GM18873 (cell line): ENCODE results near the gene CD180.
"Not testable (repeated sequence)": the region's sequence is repeated elsewhere in the genome, so short reads cannot be mapped to it uniquely, and the experiment has no call there.

ENCODE experiments used
- ATAC-seq: cut with Tn5 transposase; IDR thresholded peaks from one replicate; pipeline ENCODE4 v1.9.1; 2021; ENCODE audit warnings: mild to moderate bottlenecking, moderate library complexity, moderate number of reproducible peaks; ENCODE audit not compliant: unreplicated experiment, low FRiP score

CD180 gene

GRCh38 chr5:67190410-67190809 is 6.2 kb downstream of the CD180 start:
- ATAC-seq: no peak

DNA sequence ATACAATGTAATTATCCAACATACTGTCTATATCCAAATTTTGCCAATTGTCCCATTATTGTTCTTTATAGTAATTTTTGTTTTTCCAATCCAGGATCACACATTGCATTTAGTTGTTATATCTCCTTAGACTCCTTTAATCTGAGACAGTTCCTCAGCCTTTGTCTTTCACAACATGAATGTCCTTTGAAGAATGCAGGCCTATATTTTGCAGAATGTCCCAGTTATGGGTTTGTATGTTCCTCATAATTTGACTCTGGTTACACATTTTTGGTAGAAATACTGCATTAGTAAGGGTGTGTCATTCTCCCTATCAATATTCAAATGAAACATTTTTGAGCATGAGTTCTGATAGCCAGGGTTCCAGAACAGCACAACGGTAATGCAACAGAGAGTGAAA is 6.7 kb downstream of the CD180 start:
- ATAC-seq: no peak

DNA sequence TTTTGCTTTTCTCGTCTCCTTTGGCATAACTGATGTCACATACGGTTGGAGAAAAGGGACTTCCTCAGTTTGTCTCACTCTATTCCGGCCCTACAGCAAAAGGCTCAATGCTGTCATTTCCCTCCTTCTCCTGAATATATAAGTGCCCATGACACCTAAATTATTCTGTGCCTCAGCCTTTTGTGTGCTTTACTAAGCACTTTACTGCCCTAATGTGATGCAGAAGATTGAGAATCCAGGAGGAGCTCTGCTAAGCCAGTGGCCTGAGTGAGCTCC is 7.6 kb downstream of the CD180 start:
- no peak for ATAC-seq

DNA sequence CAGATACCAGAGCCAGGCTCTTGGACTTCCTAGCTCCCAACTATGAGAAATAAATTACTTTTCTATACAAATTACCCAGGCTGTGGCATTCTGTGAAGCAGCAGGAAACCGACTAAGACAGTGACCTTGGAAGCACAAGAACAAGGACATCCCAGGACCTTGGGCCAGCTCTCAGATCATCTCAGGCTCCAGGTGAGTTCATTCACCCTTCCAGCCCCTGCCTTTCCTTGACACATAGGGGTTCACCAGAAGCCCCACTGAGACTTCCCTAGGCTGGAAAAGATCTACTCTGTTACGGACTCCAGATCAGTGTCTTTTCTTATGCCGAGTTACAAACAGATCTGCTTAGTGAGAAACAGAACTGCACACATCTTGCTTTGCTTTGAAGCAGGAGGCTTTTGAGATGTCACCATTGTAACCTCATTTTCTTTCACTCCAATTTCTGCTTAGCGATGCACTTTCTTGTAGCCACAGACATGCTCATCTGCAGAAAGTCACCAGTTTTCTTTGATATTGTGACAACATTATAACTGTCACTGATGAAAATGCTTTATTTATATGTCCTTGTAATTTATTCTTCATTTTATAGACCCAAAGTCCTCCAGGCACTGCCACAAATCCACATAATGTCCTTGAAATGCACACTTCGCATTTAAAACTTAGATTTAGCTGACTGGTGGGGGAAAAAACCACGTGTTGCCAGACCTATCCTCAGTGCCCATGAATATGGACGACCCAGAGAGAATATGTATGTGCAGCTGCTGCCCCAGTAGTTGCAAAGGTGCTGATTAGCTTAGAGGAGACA is 8.1 kb downstream of the CD180 start:
- no peak for ATAC-seq

DNA sequence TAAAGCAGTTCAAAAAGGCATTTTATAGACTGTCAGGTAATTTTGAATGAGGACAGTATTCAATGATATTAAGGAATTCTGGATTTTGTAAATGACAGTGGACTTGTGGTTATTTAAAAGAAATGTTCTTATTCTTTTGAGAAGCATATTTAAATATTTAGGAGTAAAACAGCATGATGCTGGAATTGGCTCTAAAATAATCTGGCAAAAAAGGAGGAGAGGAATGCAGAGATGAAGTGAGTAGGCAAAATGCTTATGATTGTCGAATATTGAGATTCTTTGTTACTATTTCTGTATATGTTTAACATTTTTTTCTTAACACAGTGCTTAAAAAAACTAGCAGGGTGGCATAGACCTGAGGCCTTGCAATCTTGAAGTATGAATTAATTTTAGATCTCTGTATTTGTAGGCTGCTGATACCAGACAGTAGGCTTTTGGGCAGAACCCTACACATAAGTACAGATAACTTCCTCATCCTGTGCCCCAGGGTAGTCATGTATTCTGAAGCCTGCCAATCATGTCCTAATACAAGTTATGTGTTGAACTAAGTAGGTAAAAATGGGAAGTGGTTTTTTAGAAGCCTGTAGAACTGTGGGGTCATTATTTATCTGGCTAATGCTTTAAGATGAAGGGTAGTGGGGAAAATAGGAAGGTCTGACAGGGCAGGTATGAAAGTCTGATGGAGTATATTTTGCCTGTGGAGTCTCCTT is 9.4 kb downstream of the CD180 start:
- ATAC-seq: no peak

DNA sequence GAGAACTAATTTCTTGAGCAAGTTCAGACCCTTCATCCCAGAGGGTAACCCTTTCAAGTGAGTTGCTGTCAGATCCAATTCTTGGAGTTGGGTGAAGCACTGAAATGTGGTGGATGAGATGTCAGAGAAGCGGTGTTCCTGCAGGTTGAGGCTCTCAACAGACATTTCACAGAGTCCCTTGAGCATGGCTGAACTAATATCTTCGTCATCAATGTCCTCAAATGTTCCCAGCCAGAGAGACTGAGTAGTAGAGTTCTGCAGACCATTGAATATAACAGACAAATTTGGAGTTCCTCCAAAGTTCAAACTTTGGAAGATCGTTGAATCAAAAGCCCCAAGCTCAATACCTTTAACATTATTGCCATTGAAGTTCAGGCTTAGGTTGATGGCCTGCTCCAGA is 12.7 kb downstream of the CD180 start:
- no peak for ATAC-seq

DNA sequence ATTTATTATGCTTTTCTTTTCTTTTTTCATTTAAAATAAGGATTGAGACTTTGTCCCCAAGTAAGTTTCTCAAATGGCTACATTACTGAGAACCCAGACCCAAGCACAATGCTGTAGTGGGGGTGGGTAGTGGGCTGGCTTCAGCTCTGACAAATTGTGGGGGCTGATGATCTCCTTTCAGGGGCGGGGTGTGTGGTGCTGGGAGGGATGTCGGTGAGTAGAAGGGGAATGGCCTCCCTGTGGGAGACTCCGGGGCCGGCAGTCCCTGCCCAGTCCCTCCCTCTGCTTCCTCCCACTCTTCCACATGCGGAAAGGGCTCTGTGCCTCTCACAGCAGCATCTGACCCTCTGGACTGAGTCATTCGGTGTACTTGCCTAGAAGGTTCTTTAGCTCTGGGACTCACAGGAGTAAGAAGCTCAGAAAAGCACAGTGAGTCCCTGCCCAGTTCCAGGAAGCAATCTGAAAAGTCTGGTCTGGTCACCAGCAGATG is 14.3 kb downstream of the CD180 start:
- ATAC-seq: no peak

GRCh38 chr5:67181648-67182221 is 14.9 kb downstream of the CD180 start:
- no peak for ATAC-seq

- no peak for ATAC-seq
Measured at GRCh38 chr5:67179697-67180361, 16.8 kb downstream of the CD180 start.

- ATAC-seq: no peak
Measured at GRCh38 chr5:67178966-67179365, 17.6 kb downstream of the CD180 start.

- ATAC-seq: no peak
Measured at GRCh38 chr5:67178085-67178484, 18.5 kb downstream of the CD180 start.

- ATAC-seq: no peak
Measured at GRCh38 chr5:67176936-67177335, 19.7 kb downstream of the CD180 start.

- no peak for ATAC-seq
Measured at GRCh38 chr5:67173959-67174358, 22.6 kb downstream of the CD180 start.

GRCh38 chr5:67173351-67173750 is 23.2 kb downstream of the CD180 start:
- ATAC-seq: not testable (repeated sequence)

- no peak for ATAC-seq
Measured at GRCh38 chr5:67170767-67171166, 25.8 kb downstream of the CD180 start.

GRCh38 chr5:67168069-67168468 is 28.5 kb downstream of the CD180 start:
- ATAC-seq: no peak

GRCh38 chr5:67166460-67167285 is 29.9 kb downstream of the CD180 start:
- no peak for ATAC-seq

DNA sequence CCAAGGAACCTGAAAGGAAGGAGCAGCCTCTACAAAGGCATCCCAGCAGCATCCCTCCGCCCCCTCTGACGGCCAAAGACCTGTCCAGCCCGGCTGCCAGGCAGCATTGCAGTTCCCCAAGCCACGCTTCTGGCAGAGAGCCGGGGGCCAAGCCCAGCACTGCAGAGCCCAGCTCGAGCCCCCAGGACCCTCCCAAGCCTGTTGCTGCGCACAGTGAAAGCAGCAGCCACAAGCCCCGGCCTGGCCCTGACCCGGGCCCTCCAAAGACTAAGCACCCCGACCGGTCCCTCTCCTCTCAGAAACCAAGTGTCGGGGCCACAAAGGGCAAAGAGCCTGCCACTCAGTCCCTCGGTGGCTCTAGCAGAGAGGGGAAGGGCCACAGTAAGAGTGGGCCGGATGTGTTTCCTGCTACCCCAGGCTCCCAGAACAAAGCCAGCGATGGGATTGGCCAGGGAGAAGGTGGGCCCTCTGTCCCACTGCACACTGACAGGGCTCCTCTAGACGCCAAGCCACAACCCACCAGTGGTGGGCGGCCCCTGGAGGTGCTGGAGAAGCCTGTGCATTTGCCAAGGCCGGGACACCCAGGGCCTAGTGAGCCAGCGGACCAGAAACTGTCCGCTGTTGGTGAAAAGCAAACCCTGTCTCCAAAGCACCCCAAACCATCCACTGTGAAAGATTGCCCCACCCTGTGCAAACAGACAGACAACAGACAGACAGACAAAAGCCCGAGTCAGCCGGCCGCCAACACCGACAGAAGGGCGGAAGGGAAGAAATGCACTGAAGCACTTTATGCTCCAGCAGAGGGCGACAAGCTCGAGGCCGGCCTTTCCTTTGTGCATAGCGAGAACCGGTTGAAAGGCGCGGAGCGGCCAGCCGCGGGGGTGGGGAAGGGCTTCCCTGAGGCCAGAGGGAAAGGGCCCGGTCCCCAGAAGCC is 30.8 kb downstream of the CD180 start:
- ATAC-seq: no peak

DNA sequence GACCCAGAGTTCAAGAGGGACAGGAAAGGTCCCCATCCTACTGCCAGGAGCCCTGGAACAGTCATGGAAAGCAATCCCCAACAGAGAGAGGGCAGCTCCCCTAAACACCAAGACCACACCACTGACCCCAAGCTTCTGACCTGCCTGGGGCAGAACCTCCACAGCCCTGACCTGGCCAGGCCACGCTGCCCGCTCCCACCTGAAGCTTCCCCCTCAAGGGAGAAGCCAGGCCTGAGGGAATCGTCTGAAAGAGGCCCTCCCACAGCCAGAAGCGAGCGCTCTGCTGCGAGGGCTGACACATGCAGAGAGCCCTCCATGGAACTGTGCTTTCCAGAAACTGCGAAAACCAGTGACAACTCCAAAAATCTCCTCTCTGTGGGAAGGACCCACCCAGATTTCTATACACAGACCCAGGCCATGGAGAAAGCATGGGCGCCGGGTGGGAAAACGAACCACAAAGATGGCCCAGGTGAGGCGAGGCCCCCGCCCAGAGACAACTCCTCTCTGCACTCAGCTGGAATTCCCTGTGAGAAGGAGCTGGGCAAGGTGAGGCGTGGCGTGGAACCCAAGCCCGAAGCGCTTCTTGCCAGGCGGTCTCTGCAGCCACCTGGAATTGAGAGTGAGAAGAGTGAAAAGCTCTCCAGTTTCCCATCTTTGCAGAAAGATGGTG is 31.6 kb downstream of the CD180 start:
- no peak for ATAC-seq
